Osteocyte (in vitro differentiated cells): Measurements from ENCODE around the gene GLRX2. TPM values are rescaled to one million over a fixed set of nuclear protein-coding genes. Genes with fewer than 3 reads are reported as not detected.

Experiments used
- DNase-seq: peaks from one replicate; pipeline ENCODE4 v3.0.0; 2021; ENCODE audit warnings: mixed read lengths; ENCODE audit not compliant: unreplicated experiment; ENCODE audit errors: extremely low spot score
- H3K27ac Mint-ChIP-seq: one replicate; pipeline ENCODE4 v1.8.0; 2021; ENCODE audit warnings: mild to moderate bottlenecking, mixed read lengths; ENCODE audit not compliant: unreplicated experiment
- H3K27me3 Mint-ChIP-seq: one replicate; pipeline ENCODE4 v1.8.0; 2021; ENCODE audit warnings: mixed read lengths; ENCODE audit not compliant: unreplicated experiment
- H3K36me3 Mint-ChIP-seq: one replicate; pipeline ENCODE4 v1.8.0; 2021; ENCODE audit warnings: mixed read lengths; ENCODE audit not compliant: unreplicated experiment
- H3K4me1 Mint-ChIP-seq: one replicate; pipeline ENCODE4 v1.8.0; 2021; ENCODE audit warnings: mixed read lengths; ENCODE audit not compliant: unreplicated experiment
- H3K4me3 Mint-ChIP-seq: one replicate; pipeline ENCODE4 v1.8.0; 2021; ENCODE audit warnings: mild to moderate bottlenecking, moderate library complexity, mixed read lengths; ENCODE audit not compliant: unreplicated experiment
- H3K9me3 Mint-ChIP-seq: one replicate; pipeline ENCODE4 v1.8.0; 2021; ENCODE audit warnings: mixed read lengths; ENCODE audit not compliant: unreplicated experiment
- CTCF ChIP-seq: fragments of 200-600 bp; sonication (generic); IDR thresholded peaks from 2 replicates; pipeline ENCODE4 v1.5.0; 2021; ENCODE audit warnings: antibody characterized with exemption, mild to moderate bottlenecking, moderate library complexity
- total RNA-seq: library from RNA; stranded (reverse); gene quantifications from 2 replicates; pipeline ENCODE4 v1.2.1, GENCODE V29; 2021

GLRX2 gene
- total RNA-seq, 1 donor from 2014 or later = 24.3 TPM

GRCh38 chr1:193123751-193124150 lies 18.5 kb upstream of the GLRX2 start:
- Mint-ChIP-seq H3K36me3 (peaks cover 19% of the 10 kb centered on the region), H3K27ac (no peak overlapping the region), H3K4me1 (peaks cover 32% of the 10 kb centered on the region), H3K27me3 (no peaks in the 10 kb centered on the region), H3K4me3 (peak overlapping the region; percentile 97), H3K9me3 (no peaks in the 10 kb centered on the region)
- no peak for DNase-seq
- no peak for TF ChIP-seq CTCF

- Mint-ChIP-seq H3K36me3 (peaks cover 13% of the 10 kb centered on the region), H3K4me3 (peak within 1 kb of the TSS; percentile 97), H3K4me1 (peaks cover 32% of the 10 kb centered on the region), H3K9me3 (no peaks in the 10 kb centered on the region), H3K27ac (peak within 1 kb of the TSS; percentile 98), H3K27me3 (no peaks in the 10 kb centered on the region)
- TF ChIP-seq CTCF = peak; percentile 97
- peak; percentile 100 for DNase-seq
Observed at GRCh38 chr1:193121616-193122593, 16.7 kb upstream of the GLRX2 start, which contains the start of gene CDC73. Gene CDC73, plus strand, starts transcription at chr1:193122031. Its CDS starts 170 bp downstream, at chr1:193122201.

GRCh38 chr1:193120604-193121166 lies 15.5 kb upstream of the GLRX2 start:
- Mint-ChIP-seq H3K36me3 (peaks cover 7% of the 10 kb centered on the region), H3K27ac (no peak overlapping the region), H3K4me1 (peaks cover 36% of the 10 kb centered on the region), H3K9me3 (no peaks in the 10 kb centered on the region), H3K4me3 (peak overlapping the region; percentile 97), H3K27me3 (no peaks in the 10 kb centered on the region)
- no peak for DNase-seq
- no peak for TF ChIP-seq CTCF

- H3K27me3 Mint-ChIP-seq = no peaks in the 10 kb centered on the region
- DNase-seq = no peak
- no peaks in the 10 kb centered on the region for H3K9me3 Mint-ChIP-seq
- H3K4me1 Mint-ChIP-seq = peaks cover 30% of the 10 kb centered on the region
- H3K27ac Mint-ChIP-seq = no peak overlapping the region
- peaks cover 3% of the 10 kb centered on the region for H3K36me3 Mint-ChIP-seq
- TF ChIP-seq CTCF = no peak
- no peak overlapping the region for H3K4me3 Mint-ChIP-seq
Observed at GRCh38 chr1:193118803-193119730, 13.9 kb upstream of the GLRX2 start.
